Measurements from ENCODE around the gene STX8.

The STX8 gene

GRCh38 chr17:9386401-9386800 lies 189.2 kb downstream of the STX8 start (continued):
- TF ChIP-seq ZNF404 (tag by site-specific recombination; IDR thresholded peaks at IDR 0.05) (no peak), ZNF350 (tag by site-specific recombination; IDR thresholded peaks at IDR 0.05) (no peak), WT1 (tag by site-specific recombination; IDR thresholded peaks at IDR 0.05) (peak; percentile 96), PRDM6 (tag by site-specific recombination; IDR thresholded peaks at IDR 0.05) (no peak)

GRCh38 chr17:9383826-9384225 lies 191.8 kb downstream of the STX8 start:
- H3K4me3 ChIP-seq (ENCODE audit: low read depth, low read length) = no peak overlapping the region
- POLR2A ChIA-PET = no interaction called here
- H3K4me1 ChIP-seq (ENCODE audit: control insufficient read depth, insufficient read depth, low read length) = peaks cover 4% of the 10 kb centered on the region; the same call in 1 of the 2 replicates
- TF ChIP-seq ZBTB8A (tag by site-specific recombination; IDR thresholded peaks at IDR 0.05) = no peak
- no peaks in the 10 kb centered on the region for H3K36me3 ChIP-seq (ENCODE audit: control insufficient read depth in 2 of 2, insufficient read depth in 1 of 2, low read length in 2 of 2)
- CTCF ChIA-PET = no interaction called here
- no peaks in the 10 kb centered on the region for H3K9me3 ChIP-seq (ENCODE audit: control insufficient read depth, insufficient read depth, low read depth, low read length)
- no peak overlapping the region for H3K27ac ChIP-seq (ENCODE audit: extremely low read depth, low read depth, low read length)

- Histone ChIP-seq H3K4me1 (ENCODE audit: control insufficient read depth, insufficient read depth, low read length) (peaks cover 4% of the 10 kb centered on the region; the same call in 1 of the 2 replicates), H3K4me3 (ENCODE audit: low read depth, low read length) (no peak overlapping the region), H3K36me3 (ENCODE audit: control insufficient read depth in 2 of 2, insufficient read depth in 1 of 2, low read length in 2 of 2) (no peaks in the 10 kb centered on the region), H3K27ac (ENCODE audit: extremely low read depth, low read depth, low read length) (no peak overlapping the region), H3K9me3 (ENCODE audit: control insufficient read depth, insufficient read depth, low read depth, low read length) (no peaks in the 10 kb centered on the region)
- no peak for TF ChIP-seq ZNF146 (tag by site-specific recombination; IDR thresholded peaks at IDR 0.05)
- CTCF ChIA-PET = interaction anchor here (0.9 kb wide), 1 partner anchor 89 kb away, joined by 5 read pairs; no protein-coding TSS in a partner anchor
- POLR2A ChIA-PET = no interaction called here
Observed at GRCh38 chr17:9382626-9383025, 193.0 kb downstream of the STX8 start.

- POLR2A ChIA-PET = no interaction called here
Observed at GRCh38 chr17:9381068-9381467, 194.6 kb downstream of the STX8 start.

GRCh38 chr17:9380361-9380760 lies 195.3 kb downstream of the STX8 start:
- POLR2A ChIA-PET = no interaction called here
- H3K27ac ChIP-seq (ENCODE audit: extremely low read depth, low read depth, low read length) = no peak overlapping the region

More at GRCh38 chr17:9381068-9381467, 194.6 kb downstream of the STX8 start:
- H3K4me3 ChIP-seq (ENCODE audit: low read depth, low read length) = no peak overlapping the region
- no peaks in the 10 kb centered on the region for H3K4me1 ChIP-seq (ENCODE audit: control insufficient read depth, insufficient read depth, low read length)
- H3K9me3 ChIP-seq (ENCODE audit: control insufficient read depth, insufficient read depth, low read depth, low read length) = no peaks in the 10 kb centered on the region
- peaks cover 0 to 4% of the 10 kb centered on the region in 2 experiments; a peak in 1 of 3 replicates for H3K36me3 ChIP-seq (ENCODE audit: control insufficient read depth in 2 of 2, insufficient read depth in 1 of 2, low read length in 2 of 2)
- CTCF ChIA-PET = no interaction called here
- TF ChIP-seq ZBTB21 (tag by site-specific recombination; IDR thresholded peaks at IDR 0.05) (no peak), SETDB1 (IDR thresholded peaks at IDR 0.05; ENCODE audit: insufficient read length, low read length) (no peak), ZNF670 (tag by site-specific recombination; IDR thresholded peaks at IDR 0.05; ENCODE audit: low read depth) (no peak), SCRT2 (tag by site-specific recombination; IDR thresholded peaks at IDR 0.05) (no peak), ZNF654 (tag by site-specific recombination; IDR thresholded peaks at IDR 0.05; ENCODE audit: low read depth) (no peak), KLF8 (tag by site-specific recombination; IDR thresholded peaks at IDR 0.05) (no peak), TCF7L2 (IDR thresholded peaks at IDR 0.05; ENCODE audit: borderline replicate concordance, low read depth, low read length) (no peak), YY1 (tag by site-specific recombination; IDR thresholded peaks at IDR 0.05) (no peak), ZNF433 (tag by site-specific recombination; IDR thresholded peaks at IDR 0.05; ENCODE audit: low read depth) (no peak)
- no peak overlapping the region for H3K27ac ChIP-seq (ENCODE audit: extremely low read depth, low read depth, low read length)

More at GRCh38 chr17:9380361-9380760, 195.3 kb downstream of the STX8 start:
- Histone ChIP-seq H3K4me1 (ENCODE audit: control insufficient read depth, insufficient read depth, low read length) (no peaks in the 10 kb centered on the region), H3K9me3 (ENCODE audit: control insufficient read depth, insufficient read depth, low read depth, low read length) (no peaks in the 10 kb centered on the region), H3K4me3 (ENCODE audit: low read depth, low read length) (no peak overlapping the region), H3K36me3 (ENCODE audit: control insufficient read depth in 2 of 2, insufficient read depth in 1 of 2, low read length in 2 of 2) (peaks cover 0 to 4% of the 10 kb centered on the region in 2 experiments; a peak in 1 of 3 replicates)
- TF ChIP-seq ZSCAN16 (tag by site-specific recombination; IDR thresholded peaks at IDR 0.05) (no peak), ZNF335 (tag by site-specific recombination; conservative IDR thresholded peaks at IDR 0.05) (no peak)
- CTCF ChIA-PET = no interaction called here

Data from HEK293 (cell line).